SK-N-SH (cell line): ENCODE measurements around the gene ZMIZ1. TPM values are rescaled to one million over a fixed set of nuclear protein-coding genes. Genes with fewer than 3 reads are reported as not detected.

Experiments
- CTCF ChIA-PET: fragments of 300-600, 350-600 bp; formaldehyde crosslinking; extraction: SDS; loops from one replicate; lab custom pipeline; 2021; lab: Yijun Ruan, JAX
- POLR2A ChIA-PET: fragments of 350-600 bp; sonication (Branson Sonifier 250); formaldehyde crosslinking; extraction: SDS; loops from one replicate; lab custom pipeline; 2020; ENCODE audit warnings: antibody characterized with exemption, inconsistent platforms; lab: Yijun Ruan, JAX
- DNase-seq: peaks from one replicate; pipeline ENCODE4 v3.0.0; 2012
- H2AFZ ChIP-seq: fragments of 200-600 bp; sonication (generic); 2 replicates; pipeline ENCODE4 v1.8.1; 2016; ENCODE audit warnings: antibody characterized with exemption, mild to moderate bottlenecking, low read depth
- H3F3A ChIP-seq: fragments of 200-600 bp; sonication (generic); replicated peaks from 2 replicates; pipeline ENCODE3; 2016; ENCODE audit warnings: antibody characterized with exemption, mild to moderate bottlenecking; ENCODE audit not compliant: insufficient read depth
- H3K27ac ChIP-seq, 2 experiments: fragments of 200-500 bp in 1 of 2; fragments of 200-600 bp in 1 of 2; sonication (Bioruptor generic) in 1 of 2; sonication (generic), shearing (Covaris generic) in 1 of 2; 2 replicates each; pipeline versions ENCODE4 v1.5.1 to v1.6.1; 2014 to 2016; ENCODE audit warnings: low read depth in 2 of 2, inconsistent platforms in 1 of 2, low read length in 1 of 2, mild to moderate bottlenecking in 1 of 2, mixed read lengths in 1 of 2
- H3K27me3 ChIP-seq: fragments of 200-600 bp; sonication (generic), shearing (Covaris generic); 2 replicates; pipeline ENCODE4 v1.6.1; 2016; ENCODE audit warnings: mixed run types; ENCODE audit not compliant: insufficient read depth
- H3K36me3 ChIP-seq, 2 experiments: fragments of 200-500 bp in 1 of 2; fragments of 200-600 bp in 1 of 2; sonication (Bioruptor generic) in 1 of 2; sonication (generic) in 1 of 2; replicated peaks in 1 of 2; 2 replicates each; pipeline versions ENCODE3 to v1.5.1; 2014 to 2016; ENCODE audit warnings: low read length in 1 of 2, mild to moderate bottlenecking in 1 of 2; ENCODE audit not compliant: insufficient read depth in 2 of 2, control insufficient read depth in 1 of 2
- H3K4me1 ChIP-seq, 2 experiments: fragments of 200-500 bp in 1 of 2; fragments of 200-600 bp in 1 of 2; sonication (Bioruptor generic) in 1 of 2; sonication (generic), shearing (Covaris generic) in 1 of 2; 2 replicates each; pipeline versions ENCODE4 v1.5.1 to v1.6.1; 2014 to 2016; ENCODE audit warnings: low read depth in 1 of 2, low read length in 1 of 2, mixed run types in 1 of 2; ENCODE audit not compliant: insufficient read depth in 2 of 2, control insufficient read depth in 1 of 2
- H3K4me2 ChIP-seq: fragments of 200-600 bp; sonication (generic), shearing (Covaris generic); 2 replicates; pipeline ENCODE4 v1.6.1; 2017; ENCODE audit warnings: mixed run types
- H3K4me3 ChIP-seq, 2 experiments: fragments of 200-500 bp in 1 of 2; fragments of 200-600 bp in 1 of 2; sonication (Bioruptor generic) in 1 of 2; sonication (generic), shearing (Covaris generic) in 1 of 2; 2 replicates each; pipeline versions ENCODE4 v1.5.1 to v1.8.1; 2014 to 2016; ENCODE audit warnings: low read depth in 2 of 2, inconsistent platforms in 1 of 2, low read length in 1 of 2, mild to moderate bottlenecking in 1 of 2, mixed read lengths in 1 of 2, moderate library complexity in 1 of 2
- H3K79me2 ChIP-seq: fragments of 200-600 bp; sonication (generic); 2 replicates; pipeline ENCODE4 v1.8.1; 2017; ENCODE audit warnings: mild to moderate bottlenecking; ENCODE audit not compliant: insufficient read depth
- H3K9ac ChIP-seq: fragments of 200-600 bp; sonication (generic); 2 replicates; pipeline ENCODE4 v1.6.1; 2017; ENCODE audit warnings: mixed run types
- H3K9me2 ChIP-seq: fragments of 200-600 bp; sonication (generic); 2 replicates; pipeline ENCODE4 v1.6.1; 2017; ENCODE audit warnings: mixed run types
- H3K9me3 ChIP-seq: fragments of 200-600 bp; sonication (generic); 2 replicates; pipeline ENCODE4 v1.6.1; 2017; ENCODE audit warnings: mixed run types, mild to moderate bottlenecking, moderate library complexity
- H4K20me1 ChIP-seq: fragments of 200-600 bp; sonication (generic); 2 replicates; pipeline ENCODE4 v1.6.1; 2017; ENCODE audit warnings: mild to moderate bottlenecking, mixed run types; ENCODE audit not compliant: insufficient read depth
- CTCF ChIP-seq: fragments of 200-600 bp; sonication (generic); IDR thresholded peaks from 2 replicates; pipeline ENCODE4 v1.6.1; 2017; ENCODE audit warnings: antibody characterized with exemption, mild to moderate bottlenecking, moderate library complexity
- EP300 ChIP-seq, 2 experiments: IDR thresholded peaks; 2 replicates each; pipeline versions ENCODE4 v1.4.0 to v1.6.1; 2012; ENCODE audit warnings: borderline replicate concordance in 1 of 2, low read depth in 1 of 2, low read length in 1 of 2
- FOXM1 ChIP-seq: IDR thresholded peaks from 2 replicates; pipeline ENCODE4 v1.4.0; 2012; ENCODE audit warnings: low read depth, mild to moderate bottlenecking
- JUND ChIP-seq: IDR thresholded peaks from 2 replicates; pipeline ENCODE4 v1.4.0; 2012
- MEF2A ChIP-seq: IDR thresholded peaks from 2 replicates; pipeline ENCODE4 v1.4.0; 2012; ENCODE audit warnings: low read depth, borderline replicate concordance
- MXI1 ChIP-seq: IDR thresholded peaks from 2 replicates; pipeline ENCODE4 v1.6.1; 2012; ENCODE audit warnings: mild to moderate bottlenecking, low read depth, low read length, improper control_type of control experiment
- NRF1 ChIP-seq: IDR thresholded peaks from 2 replicates; pipeline ENCODE4 v1.6.1; 2012; ENCODE audit warnings: low read depth, mild to moderate bottlenecking, low read length
- PBX3 ChIP-seq: IDR thresholded peaks from 2 replicates; pipeline ENCODE4; 2012
- RAD21 ChIP-seq: IDR thresholded peaks from 2 replicates; pipeline ENCODE4 v1.6.1; 2012; ENCODE audit warnings: mild to moderate bottlenecking, low read length
- RCOR1 ChIP-seq: fragments of 150-350 bp; IDR thresholded peaks from 2 replicates; pipeline ENCODE4 v1.6.1; 2017; ENCODE audit warnings: antibody characterized with exemption, low read length
- REST ChIP-seq: IDR thresholded peaks from 2 replicates; pipeline ENCODE4 v1.6.1; 2012; ENCODE audit warnings: mild to moderate bottlenecking, low read depth, low read length, moderate library complexity
- RXRA ChIP-seq: IDR thresholded peaks from 2 replicates; pipeline ENCODE4 v1.4.0; 2012; ENCODE audit warnings: low read depth, mild to moderate bottlenecking, borderline replicate concordance
- TAF1 ChIP-seq: IDR thresholded peaks from 2 replicates; pipeline ENCODE4 v1.6.1; 2012; ENCODE audit warnings: low read depth, mild to moderate bottlenecking, low read length, moderate library complexity, borderline replicate concordance
- TCF12 ChIP-seq: IDR thresholded peaks from 2 replicates; pipeline ENCODE4 v1.4.0; 2012
- WGBS: methylation state at CpG from one replicate; pipeline ENCODE4 v1.1.6; 2017; ENCODE audit warnings: low lambda C conversion rate; 5-methylcytosine and 5-hydroxymethylcytosine counted together
- polyA plus RNA-seq, 3 experiments: library from polyadenylated mRNA; depleted of rRNA; stranded (reverse); fragments of >200 nt; gene quantifications; 2 replicates each; pipeline ENCODE4 v1.2.3, GENCODE V29; 2012

Gene ZMIZ1
- polyA plus RNA-seq, 1 of the 3 experiments (the other 2 are of a cell fraction): 23.5 TPM

GRCh38 chr10:79142064-79142491, 73.3 kb downstream of the ZMIZ1 start:
- ChIA-PET POLR2A (no interaction called here), CTCF (interaction anchor here (1.2 to 1.3 kb wide), 3 partner anchors 47 to 123 kb away, joined by 3 read pairs; partner anchors contain the start of gene ZMIZ1)
- Histone ChIP-seq H3K27ac (peak overlapping the region in 1 of 2 experiments; percentile 58; a peak in 3 of 4 replicates), H3K9ac (peak overlapping the region; percentile 19; the same call in 1 of the 2 replicates), H2AFZ (no peak overlapping the region), H3K4me2 (no peak overlapping the region), H3K27me3 (no peaks in the 10 kb centered on the region), H3F3A (peaks cover 17% of the 10 kb centered on the region), H3K36me3 (peaks cover 9 to 25% of the 10 kb centered on the region in 2 experiments), H4K20me1 (peaks cover 13% of the 10 kb centered on the region), H3K9me2 (no peaks in the 10 kb centered on the region), H3K4me1 (peaks cover 32 to 59% of the 10 kb centered on the region in 2 experiments; a peak in 3 of 4 replicates), H3K79me2 (peaks cover 84% of the 10 kb centered on the region), H3K4me3 (no peak overlapping the region), H3K9me3 (no peaks in the 10 kb centered on the region)
- no peak for DNase-seq
- 42% methylated on average over 10 of the region's 10 CpGs for WGBS
- no peak for TF ChIP-seq RCOR1
- TF ChIP-seq JUND: no peak
- TF ChIP-seq REST: no peak
- TF ChIP-seq RAD21: no peak
- peak; percentile 9; the same call in 1 of the 2 replicates for TF ChIP-seq TCF12
- no peak for TF ChIP-seq TAF1
- TF ChIP-seq FOXM1: no peak
- no peak for TF ChIP-seq EP300 (IDR thresholded peaks at IDR 0.05; ENCODE audit: borderline replicate concordance in 1 of 2, low read depth in 1 of 2, low read length in 1 of 2)
- TF ChIP-seq PBX3: peak; percentile 44
- no peak for TF ChIP-seq RXRA
- TF ChIP-seq NRF1: no peak
- no peak for TF ChIP-seq CTCF
- no peak for TF ChIP-seq MEF2A
- no peak for TF ChIP-seq MXI1
